GM12878 (cell line): ENCODE measurements around the gene MVK. TPM values are rescaled to one million over a fixed set of nuclear protein-coding genes. Genes with fewer than 3 reads are reported as not detected.

Experiments
- CHD4 ChIP-seq: fragments of 200-600 bp; sonication (generic); IDR thresholded peaks from 2 replicates; pipeline ENCODE4 v1.6.1; 2016; ENCODE audit warnings: mild to moderate bottlenecking
- NBN ChIP-seq: fragments of 450-650 bp; IDR thresholded peaks from 2 replicates; pipeline ENCODE4 v1.6.1; 2016
- SKIL ChIP-seq: fragments of 450-650 bp; IDR thresholded peaks from 2 replicates; pipeline ENCODE4 v1.6.1; 2017; ENCODE audit warnings: mild to moderate bottlenecking, low read depth, inconsistent platforms; ENCODE audit not compliant: poor library complexity, severe bottlenecking
- ZBTB4 ChIP-seq: fragments of 450-650 bp; formaldehyde crosslinking; IDR thresholded peaks from 2 replicates; pipeline ENCODE4 v1.4.0; 2022; ENCODE audit warnings: mild to moderate bottlenecking, moderate library complexity
- ZNF207 ChIP-seq: fragments of 450-650 bp; IDR thresholded peaks from 2 replicates; pipeline ENCODE4 v1.6.1; 2014; ENCODE audit warnings: antibody characterized with exemption, mild to moderate bottlenecking, borderline replicate concordance
- ZNF687 ChIP-seq: fragments of 450-650 bp; IDR thresholded peaks from 2 replicates; pipeline ENCODE4 v1.6.1; 2017; ENCODE audit warnings: mild to moderate bottlenecking, moderate library complexity
- polyA plus RNA-seq, 11 experiments: library from polyadenylated mRNA; depleted of rRNA in 4 of 11; unstranded in 6 of 11; stranded (reverse) in 5 of 11; fragments of >200 nt; fragmentation: Nextera tagmentation in 4 of 11; fragmentation: Illumina TruSeq in 1 of 11; extraction: Ambion mirVana in 4 of 11; extraction: Trizol in 1 of 11; gene quantifications; 1 replicate in 1 of 11; 2 replicates in 10 of 11; pipeline versions ENCODE4 v1.2.1 to v1.2.3, GENCODE V29; 2011 to 2016; ENCODE audit warnings: inconsistent platforms in 2 of 11, missing spikeins in 2 of 11, low read depth in 1 of 11
- total RNA-seq, 4 experiments: library from RNA; depleted of rRNA in 3 of 4; stranded (reverse); fragments of >200 nt in 3 of 4; fragmentation: Illumina TruSeq in 1 of 4; extraction: Trizol in 1 of 4; gene quantifications; 2 replicates each; pipeline versions ENCODE4 v1.2.1 to v1.2.3, GENCODE V29; 2013 to 2021

Gene MVK
- total and polyA plus RNA-seq, 10 of the 15 experiments (the other 5 are each of a cell fraction or from before 2014, with no cell fraction given) = 0.24 to 46.7 (median 31.9) TPM

- TF ChIP-seq ZNF687 = no peak
- TF ChIP-seq ZBTB4 (CRISPR knock-in tag) = no peak
- TF ChIP-seq SKIL = no peak
- no peak for TF ChIP-seq ZNF207
- no peak for TF ChIP-seq CHD4
- TF ChIP-seq NBN = no peak
Observed at GRCh38 chr12:109583733-109584132, 10.1 kb downstream of the MVK start (continued).
